ENCODE data around the gene OR2T8.

The OR2T8 gene

DNA sequence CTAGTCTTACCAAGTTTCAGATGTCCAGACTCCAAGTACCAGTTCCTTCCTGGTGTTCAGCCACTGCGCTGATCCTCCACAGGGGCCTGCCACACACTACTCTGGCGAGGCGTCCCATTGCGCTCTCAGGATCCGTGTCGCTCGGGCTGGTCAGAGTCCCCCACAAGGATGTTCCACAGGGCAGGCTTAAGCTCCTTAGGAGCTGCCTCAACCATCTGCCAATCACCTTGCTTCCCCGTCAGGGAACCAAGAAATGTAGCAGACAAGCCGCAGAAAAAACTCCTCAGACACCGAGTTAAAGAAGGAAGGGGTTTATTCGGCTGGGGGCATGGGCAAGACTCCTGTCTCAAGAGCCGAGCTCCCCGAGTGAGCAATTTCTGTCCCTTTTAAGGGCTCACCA is 14.9 kb upstream of the OR2T8 start:
- DNase-seq (ENCODE audit: low spot score), result no peak
- in situ Hi-C loops (cut with MboI; ENCODE audit: low pct_unique_long_range_greater_than_20kb, low sequenced_read_pairs, unreplicated experiment), result no loop called here
- TF ChIP-seq, protein P1, sequence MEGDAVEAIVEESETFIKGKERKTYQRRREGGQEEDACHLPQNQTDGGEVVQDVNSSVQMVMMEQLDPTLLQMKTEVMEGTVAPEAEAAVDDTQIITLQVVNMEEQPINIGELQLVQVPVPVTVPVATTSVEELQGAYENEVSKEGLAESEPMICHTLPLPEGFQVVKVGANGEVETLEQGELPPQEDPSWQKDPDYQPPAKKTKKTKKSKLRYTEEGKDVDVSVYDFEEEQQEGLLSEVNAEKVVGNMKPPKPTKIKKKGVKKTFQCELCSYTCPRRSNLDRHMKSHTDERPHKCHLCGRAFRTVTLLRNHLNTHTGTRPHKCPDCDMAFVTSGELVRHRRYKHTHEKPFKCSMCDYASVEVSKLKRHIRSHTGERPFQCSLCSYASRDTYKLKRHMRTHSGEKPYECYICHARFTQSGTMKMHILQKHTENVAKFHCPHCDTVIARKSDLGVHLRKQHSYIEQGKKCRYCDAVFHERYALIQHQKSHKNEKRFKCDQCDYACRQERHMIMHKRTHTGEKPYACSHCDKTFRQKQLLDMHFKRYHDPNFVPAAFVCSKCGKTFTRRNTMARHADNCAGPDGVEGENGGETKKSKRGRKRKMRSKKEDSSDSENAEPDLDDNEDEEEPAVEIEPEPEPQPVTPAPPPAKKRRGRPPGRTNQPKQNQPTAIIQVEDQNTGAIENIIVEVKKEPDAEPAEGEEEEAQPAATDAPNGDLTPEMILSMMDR (IDR thresholded peaks at IDR 0.05; ENCODE audit: extremely low read depth, insufficient read depth, missing control alignments), result no peak

DNA sequence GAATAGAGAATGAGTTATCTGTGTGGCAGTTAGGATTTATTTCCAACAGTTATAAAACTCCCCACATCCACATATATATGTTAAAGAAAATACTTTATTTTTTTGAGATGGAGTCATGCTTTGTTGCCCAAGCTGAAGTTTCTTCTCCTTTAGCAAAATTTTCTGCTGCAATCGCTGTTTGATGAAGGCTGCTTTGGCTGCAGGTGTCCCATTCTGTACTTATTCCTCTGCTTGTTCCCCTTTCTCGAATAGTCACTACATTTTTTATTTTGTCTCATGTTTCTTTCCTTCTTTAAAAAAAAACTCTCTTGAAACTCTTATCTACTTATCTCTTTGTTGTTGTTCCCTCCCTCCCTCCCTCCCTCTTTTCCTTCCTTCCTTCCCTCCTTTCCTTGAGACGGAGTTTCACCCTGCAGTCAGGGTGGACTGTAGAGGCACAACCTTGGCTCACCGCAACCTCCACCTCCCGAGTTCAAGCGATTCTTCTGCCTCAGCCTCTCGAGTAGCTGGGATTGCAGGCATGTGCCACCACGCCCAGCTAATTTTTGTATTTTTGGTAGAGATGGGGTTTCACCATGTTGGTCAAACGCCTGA is 14.0 kb upstream of the OR2T8 start:
- in situ Hi-C loops (cut with MboI; ENCODE audit: low pct_unique_long_range_greater_than_20kb, low sequenced_read_pairs, unreplicated experiment), result no loop called here
- TF ChIP-seq, protein P1 (IDR thresholded peaks at IDR 0.05; ENCODE audit: extremely low read depth, insufficient read depth, missing control alignments), result no peak
- no peak for DNase-seq (ENCODE audit: low spot score)

DNA sequence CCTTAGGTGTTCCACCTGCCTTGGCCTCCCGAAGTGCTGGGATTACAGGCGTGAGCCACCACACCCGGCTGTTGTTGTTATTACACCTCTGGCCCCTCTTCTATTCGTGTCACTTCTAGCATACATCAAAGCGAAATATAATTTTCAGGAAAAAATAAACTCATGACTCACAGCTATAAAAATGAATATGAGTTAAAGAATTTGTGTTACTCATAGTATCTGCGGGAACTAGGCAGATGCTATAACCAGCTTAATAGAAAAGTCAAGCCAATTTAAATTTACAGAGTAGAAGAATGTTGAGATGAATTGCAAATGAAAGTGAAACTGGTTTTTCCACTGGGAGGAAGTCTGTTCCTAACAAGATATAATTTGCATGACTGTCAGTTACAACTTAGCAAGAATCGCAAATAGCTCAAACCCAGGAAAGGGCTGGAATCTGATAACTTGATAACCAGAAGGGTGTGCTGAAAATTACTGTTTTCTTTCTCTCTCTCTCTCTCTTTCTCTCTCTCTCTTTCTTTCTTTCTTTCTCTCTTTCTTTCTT is 13.5 kb upstream of the OR2T8 start:
- TF ChIP-seq, protein P1 (IDR thresholded peaks at IDR 0.05; ENCODE audit: extremely low read depth, insufficient read depth, missing control alignments), result no peak
- DNase-seq (ENCODE audit: low spot score), result no peak
- in situ Hi-C loops (cut with MboI; ENCODE audit: low pct_unique_long_range_greater_than_20kb, low sequenced_read_pairs, unreplicated experiment), result no loop called here

DNA sequence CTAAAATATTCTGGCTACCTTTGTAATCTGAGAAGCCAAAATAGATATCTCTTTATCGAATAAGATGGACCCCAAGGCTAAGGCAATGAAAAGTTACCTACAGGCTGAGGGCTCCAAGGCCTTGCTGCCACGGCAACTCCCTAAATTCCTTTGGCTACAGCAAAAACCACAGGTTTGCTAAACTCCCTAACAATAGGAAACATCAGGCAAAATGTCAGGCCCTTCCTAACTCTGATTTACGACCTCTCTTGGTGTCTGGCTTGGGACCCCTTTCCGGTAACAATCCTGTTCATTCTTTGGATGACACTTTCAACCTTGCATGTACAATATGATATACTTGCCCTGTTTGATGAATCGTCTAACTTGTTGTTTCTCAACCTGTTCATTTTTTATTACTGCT is 11.3 kb upstream of the OR2T8 start:
- TF ChIP-seq, protein P1 (IDR thresholded peaks at IDR 0.05; ENCODE audit: extremely low read depth, insufficient read depth, missing control alignments), result no peak
- no peak for DNase-seq (ENCODE audit: low spot score)
- in situ Hi-C loops (cut with MboI; ENCODE audit: low pct_unique_long_range_greater_than_20kb, low sequenced_read_pairs, unreplicated experiment), result no loop called here

DNA sequence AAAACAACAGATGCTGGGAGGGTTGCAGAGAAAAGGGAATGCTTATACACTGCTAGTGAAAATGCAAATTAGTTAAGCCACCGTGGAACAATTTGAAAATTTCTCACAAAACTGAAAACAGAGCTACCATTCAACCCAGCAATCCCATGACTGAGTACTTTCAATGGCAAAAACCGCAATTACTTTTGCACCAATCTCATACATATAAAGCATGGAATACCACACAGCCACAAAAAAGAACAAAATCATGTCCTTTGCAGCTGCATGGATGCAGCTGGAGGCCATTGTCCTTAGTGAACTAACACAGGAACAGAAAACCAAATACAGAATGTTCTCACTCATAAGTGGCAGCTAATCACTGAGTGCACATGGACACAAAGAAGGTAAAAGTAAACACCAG is 6.3 kb upstream of the OR2T8 start:
- DNase-seq (ENCODE audit: low spot score), result no peak
- TF ChIP-seq, protein P1 (IDR thresholded peaks at IDR 0.05; ENCODE audit: extremely low read depth, insufficient read depth, missing control alignments), result no peak
- in situ Hi-C loops (cut with MboI; ENCODE audit: low pct_unique_long_range_greater_than_20kb, low sequenced_read_pairs, unreplicated experiment), result no loop called here

DNA sequence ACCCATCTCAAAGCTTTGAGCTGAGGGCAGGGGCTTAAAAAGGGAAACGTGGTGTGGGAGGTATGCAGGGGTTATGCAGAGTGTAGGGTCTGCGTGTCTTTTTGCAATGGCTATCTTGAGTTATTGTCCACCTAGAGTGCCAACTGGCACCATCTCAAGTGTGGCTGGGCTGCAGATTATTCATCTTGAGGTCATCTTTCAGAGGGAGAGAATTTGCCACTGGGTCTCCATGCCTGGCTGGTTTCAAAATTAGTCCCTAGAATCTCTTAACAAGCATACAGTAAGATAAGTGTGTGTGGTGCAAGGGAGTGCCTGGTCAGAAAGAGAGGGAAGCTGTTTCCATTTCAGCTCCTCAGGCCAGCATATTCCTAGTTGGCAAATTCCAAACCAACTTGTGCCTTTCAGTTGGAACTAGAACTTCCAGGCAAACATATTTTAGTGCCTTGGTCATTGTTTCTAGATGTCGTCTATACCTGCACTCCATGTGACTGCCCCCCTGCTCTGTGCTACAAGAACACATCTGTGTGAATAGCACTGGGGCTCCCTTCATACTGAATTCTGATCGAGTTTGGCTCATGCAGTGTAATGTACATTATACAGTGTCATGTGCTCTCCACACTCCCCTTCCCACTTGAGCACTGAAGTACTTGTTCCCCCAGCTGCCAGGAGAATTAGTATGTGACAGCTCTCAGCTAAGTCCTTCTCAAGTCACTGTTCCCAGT is 5.0 kb upstream of the OR2T8 start:
- DNase-seq (ENCODE audit: low spot score), result no peak

More for the DNA sequence above, 5.0 kb upstream of the OR2T8 start:
- in situ Hi-C loops (cut with MboI; ENCODE audit: low pct_unique_long_range_greater_than_20kb, low sequenced_read_pairs, unreplicated experiment), result no loop called here
- TF ChIP-seq, protein P1 (IDR thresholded peaks at IDR 0.05; ENCODE audit: extremely low read depth, insufficient read depth, missing control alignments), result no peak
